H1 (cell line): ENCODE results near the gene DRD2. TPM values are rescaled to one million over a fixed set of nuclear protein-coding genes. Genes with fewer than 3 reads are reported as not detected.

Experiments used
- CTCF ChIA-PET: fragments of 300-600 bp; sonication (Branson Sonifier 250); formaldehyde crosslinking; loops from one replicate; lab custom pipeline; 2021; ENCODE audit not compliant: partially characterized antibody; lab: Charles Lee
- POLR2A ChIA-PET: fragments of 300-600 bp; sonication (Branson Sonifier 250); formaldehyde crosslinking; loops from one replicate; lab custom pipeline; 2021; ENCODE audit warnings: inconsistent platforms; ENCODE audit not compliant: partially characterized antibody; lab: Charles Lee
- DNase-seq, 2 experiments: peaks; one replicate each; pipeline versions ENCODE4 v3.0.0 to v3.0.0-alpha.2; 2010 to 2022; ENCODE audit warnings: low spot score in 2 of 2, low read depth in 1 of 2, mixed read lengths in 1 of 2
- FAIRE-seq: peaks from 2 replicates; lab custom pipeline; 2011; peaks lifted over from hg19 to GRCh38; lab: Jason Lieb, UNC
- H2AFZ ChIP-seq: 2 replicates; pipeline ENCODE4 v1.8.1; 2012; ENCODE audit warnings: low read length, inconsistent platforms
- H2AK5ac ChIP-seq: 2 replicates; pipeline ENCODE4 v1.6.1; 2013; ENCODE audit warnings: low read depth, low read length
- H2BK120ac ChIP-seq: replicated peaks from 2 replicates; pipeline ENCODE3; 2013; ENCODE audit warnings: low read depth, low read length, inconsistent platforms
- H2BK12ac ChIP-seq: 2 replicates; pipeline ENCODE4 v1.6.1; 2013; ENCODE audit warnings: low read depth, low read length
- H2BK15ac ChIP-seq: 2 replicates; pipeline ENCODE4 v1.6.1; 2013; ENCODE audit warnings: low read length
- H2BK20ac ChIP-seq: 2 replicates; pipeline ENCODE4 v1.6.1; 2013; ENCODE audit warnings: low read length
- H2BK5ac ChIP-seq: 2 replicates; pipeline ENCODE4 v1.6.1; 2013; ENCODE audit warnings: low read depth, low read length
- H3K14ac ChIP-seq: 2 replicates; pipeline ENCODE4 v1.6.1; 2013; ENCODE audit warnings: inconsistent platforms; ENCODE audit not compliant: insufficient read length
- H3K18ac ChIP-seq: 2 replicates; pipeline ENCODE4 v1.6.1; 2013; ENCODE audit warnings: low read length; ENCODE audit errors: extremely low read depth
- H3K23ac ChIP-seq: 2 replicates; pipeline ENCODE4 v1.6.1; 2013; ENCODE audit warnings: inconsistent platforms; ENCODE audit not compliant: insufficient read length
- H3K23me2 ChIP-seq: 2 replicates; pipeline ENCODE4 v1.6.1; 2013; ENCODE audit warnings: low read depth, low read length
- H3K27ac ChIP-seq: 2 replicates; pipeline ENCODE4 v1.6.1; 2011; ENCODE audit warnings: low read depth, low read length, inconsistent platforms
- H3K27me3 ChIP-seq, 4 experiments: replicated peaks in 1 of 4; 1 replicate in 1 of 4; 2 replicates in 3 of 4; pipeline versions ENCODE4 v1.6.1 to v1.8.1; 2011 to 2013; ENCODE audit warnings: low read length in 3 of 4, mild to moderate bottlenecking in 3 of 4, inconsistent platforms in 2 of 4, mixed read lengths in 2 of 4, moderate library complexity in 1 of 4; ENCODE audit not compliant: control insufficient read depth in 3 of 4, insufficient read depth in 3 of 4; ENCODE audit errors: extremely low read depth in 1 of 4
- H3K36me3 ChIP-seq, 4 experiments: 2 replicates each; pipeline versions ENCODE4 v1.6.1 to v1.8.1; 2011 to 2013; ENCODE audit warnings: mild to moderate bottlenecking in 4 of 4, low read length in 3 of 4, moderate library complexity in 2 of 4, control low read depth in 1 of 4, inconsistent platforms in 1 of 4; ENCODE audit not compliant: insufficient read depth in 4 of 4, control insufficient read depth in 2 of 4
- H3K4ac ChIP-seq: replicated peaks from 2 replicates; pipeline ENCODE3; 2013; ENCODE audit warnings: low read length, low read depth, mixed read lengths, inconsistent platforms; ENCODE audit not compliant: insufficient read length
- H3K4me1 ChIP-seq, 4 experiments: replicated peaks in 1 of 4; 1 replicate in 1 of 4; 2 replicates in 3 of 4; pipeline versions ENCODE4 v1.6.1 to v1.8.1; 2011 to 2013; ENCODE audit warnings: low read length in 3 of 4, inconsistent platforms in 2 of 4, mixed read lengths in 1 of 4; ENCODE audit not compliant: insufficient read depth in 4 of 4, control insufficient read depth in 3 of 4
- H3K4me2 ChIP-seq, 2 experiments: 2 replicates each; pipeline versions ENCODE4 v1.6.1 to v1.8.1; 2011 to 2013; ENCODE audit warnings: low read depth in 2 of 2, low read length in 2 of 2, control low read depth in 1 of 2, inconsistent platforms in 1 of 2, mild to moderate bottlenecking in 1 of 2; ENCODE audit not compliant: insufficient read depth in 1 of 2
- H3K4me3 ChIP-seq, 4 experiments: fragments of 200-600, 300-600 bp in 1 of 4; sonication (generic), shearing (Covaris generic), sonication (Bioruptor Twin) in 1 of 4; 2 replicates each; pipeline versions ENCODE4 v1.5.1 to v1.8.1; 2011 to 2016; ENCODE audit warnings: low read length in 4 of 4, low read depth in 3 of 4, control low read depth in 2 of 4, inconsistent platforms in 2 of 4, mild to moderate bottlenecking in 2 of 4, mixed read lengths in 1 of 4, moderate library complexity in 1 of 4; ENCODE audit not compliant: insufficient read depth in 2 of 4; ENCODE audit errors: extremely low read depth in 1 of 4
- H3K56ac ChIP-seq: replicated peaks from 2 replicates; pipeline ENCODE3; 2013; ENCODE audit warnings: low read depth, mild to moderate bottlenecking, mixed read lengths, low read length, inconsistent platforms; ENCODE audit not compliant: insufficient read length
- H3K79me1 ChIP-seq: 2 replicates; pipeline ENCODE4 v1.6.1; 2013; ENCODE audit warnings: low read depth, low read length, control low read depth
- H3K79me2 ChIP-seq, 2 experiments: 2 replicates each; pipeline versions ENCODE4 v1.6.1 to v1.8.1; 2012 to 2013; ENCODE audit warnings: low read length in 2 of 2, mild to moderate bottlenecking in 2 of 2, inconsistent platforms in 1 of 2; ENCODE audit not compliant: insufficient read depth in 2 of 2, control insufficient read depth in 1 of 2
- H3K9ac ChIP-seq, 4 experiments: replicated peaks in 1 of 4; 1 replicate in 1 of 4; 2 replicates in 3 of 4; pipeline versions ENCODE4 v1.6.1 to v1.8.1; 2011 to 2013; ENCODE audit warnings: low read depth in 3 of 4, low read length in 3 of 4, control low read depth in 2 of 4, mild to moderate bottlenecking in 2 of 4, moderate library complexity in 2 of 4, inconsistent platforms in 1 of 4; ENCODE audit errors: extremely low read depth in 1 of 4
- H3K9me3 ChIP-seq, 2 experiments: 2 replicates each; pipeline versions ENCODE4 v1.6.1 to v1.8.1; 2012 to 2013; ENCODE audit warnings: mild to moderate bottlenecking in 2 of 2, moderate library complexity in 2 of 2, control low read depth in 1 of 2, inconsistent platforms in 1 of 2, low read depth in 1 of 2, low read length in 1 of 2, mixed read lengths in 1 of 2; ENCODE audit not compliant: insufficient read depth in 2 of 2
- H4K20me1 ChIP-seq, 2 experiments: replicated peaks in 1 of 2; 2 replicates each; pipeline versions ENCODE3 to v1.8.1; 2011 to 2013; ENCODE audit warnings: inconsistent platforms in 2 of 2, low read length in 2 of 2, mild to moderate bottlenecking in 1 of 2; ENCODE audit not compliant: insufficient read depth in 2 of 2, control insufficient read depth in 1 of 2
- H4K5ac ChIP-seq: 2 replicates; pipeline ENCODE4 v1.6.1; 2013; ENCODE audit warnings: low read length, low read depth, mixed read lengths, inconsistent platforms; ENCODE audit not compliant: insufficient read length
- H4K8ac ChIP-seq: 2 replicates; pipeline ENCODE4 v1.8.0; 2013; ENCODE audit warnings: mild to moderate bottlenecking, moderate library complexity, low read length, inconsistent platforms; ENCODE audit not compliant: insufficient read depth; ENCODE audit errors: extremely low read depth
- H4K91ac ChIP-seq: replicated peaks from 2 replicates; pipeline ENCODE3; 2013; ENCODE audit warnings: low read length, mixed read lengths, inconsistent platforms; ENCODE audit not compliant: insufficient read length
- BRCA1 ChIP-seq: IDR thresholded peaks from 2 replicates; pipeline ENCODE4 v1.6.1; 2012; ENCODE audit warnings: low read depth, low read length, improper control_type of control experiment
- CTBP2 ChIP-seq: IDR thresholded peaks from 2 replicates; pipeline ENCODE4 v1.7.0; 2011; ENCODE audit warnings: borderline replicate concordance, mild to moderate bottlenecking, moderate library complexity, mixed read lengths, low read length; ENCODE audit not compliant: insufficient read depth, insufficient read length
- EP300 ChIP-seq, 2 experiments: IDR thresholded peaks; 1 replicate in 1 of 2; 2 replicates in 1 of 2; pipeline ENCODE4 v1.6.1; 2011 to 2012; ENCODE audit warnings: low read depth in 2 of 2, low read length in 2 of 2, mild to moderate bottlenecking in 2 of 2, borderline replicate concordance in 1 of 2, inconsistent platforms in 1 of 2, moderate library complexity in 1 of 2
- GTF2F1 ChIP-seq: IDR thresholded peaks from 2 replicates; pipeline ENCODE4 v1.6.1; 2012; ENCODE audit warnings: low read depth, low read length, improper control_type of control experiment, borderline replicate concordance
- JUN ChIP-seq: IDR thresholded peaks from 2 replicates; pipeline ENCODE4 v1.6.1; 2011; ENCODE audit warnings: low read depth, mild to moderate bottlenecking, improper control_type of control experiment, low read length
- JUND ChIP-seq: IDR thresholded peaks from 2 replicates; pipeline ENCODE4 v1.6.1; 2011; ENCODE audit warnings: mild to moderate bottlenecking, improper control_type of control experiment, low read length
- NANOG ChIP-seq: IDR thresholded peaks from 2 replicates; pipeline ENCODE4 v1.6.1; 2011; ENCODE audit warnings: low read length, low read depth, mild to moderate bottlenecking, inconsistent platforms; ENCODE audit not compliant: insufficient read depth, poor library complexity, severe bottlenecking
- PHF8 ChIP-seq: fragments of 200-600 bp; sonication (generic); conservative IDR thresholded peaks from 2 replicates; pipeline ENCODE4 v1.7.1; 2012; ENCODE audit warnings: low read depth, mild to moderate bottlenecking, inconsistent platforms, low read length, moderate library complexity
- RXRA ChIP-seq: IDR thresholded peaks from 2 replicates; pipeline ENCODE4 v1.6.1; 2011; ENCODE audit warnings: low read depth, mild to moderate bottlenecking, low read length, moderate library complexity; ENCODE audit not compliant: insufficient read depth
- SAP30 ChIP-seq: fragments of 300-600 bp; sonication (generic); IDR thresholded peaks from 2 replicates; pipeline ENCODE4 v1.7.1; 2012; ENCODE audit warnings: low read length, moderate library complexity, mild to moderate bottlenecking, inconsistent platforms; ENCODE audit not compliant: insufficient read depth, insufficient replicate concordance
- SP4 ChIP-seq: IDR thresholded peaks from 2 replicates; pipeline ENCODE4 v1.6.1; 2012; ENCODE audit warnings: low read length, inconsistent platforms
- TBP ChIP-seq: IDR thresholded peaks from 2 replicates; pipeline ENCODE4 v1.6.1; 2011; ENCODE audit warnings: low read depth, low read length, improper control_type of control experiment
- WGBS, 2 experiments: shearing (Covaris generic) in 1 of 2; methylation state at CpG; one replicate each; pipeline versions ENCODE4 v1.1.6 to v1.1.7; 2013 to 2015; ENCODE audit warnings: low lambda C conversion rate in 2 of 2, mixed read lengths in 2 of 2, inconsistent platforms in 1 of 2, low coverage in 1 of 2, missing lambda C conversion rate in 1 of 2; ENCODE audit not compliant: insufficient replicate concordance in 2 of 2, insufficient coverage in 1 of 2, insufficient read length in 1 of 2; ENCODE audit errors: extremely low coverage in 1 of 2, missing lambda C conversion rate in 1 of 2; 5-methylcytosine and 5-hydroxymethylcytosine counted together
- polyA plus RNA-seq, 7 experiments: library from polyadenylated mRNA; depleted of rRNA in 3 of 7; stranded (reverse) in 5 of 7; unstranded in 2 of 7; fragments of >200 nt in 5 of 7; fragments of 200-250 nt in 2 of 7; gene quantifications; 1 replicate in 5 of 7; 2 replicates in 1 of 7; 4 replicates in 1 of 7; pipeline versions ENCODE4 v1.2.1 to v1.2.3, GENCODE V29; 2011 to 2013; ENCODE audit warnings: missing spikeins in 2 of 7, mixed read lengths in 2 of 7
- total RNA-seq: library from RNA; stranded (reverse); fragmentation: NEBNext Ultra II Directional; extraction: Animal tissue kit (Norgen Biotek cat#: 25700); gene quantifications from 2 replicates; pipeline ENCODE4 v1.2.1, GENCODE V29; 2021
- TF ChIP-seq, protein P1 (sequence below): IDR thresholded peaks from 2 replicates; pipeline ENCODE4 v1.6.1; 2012; ENCODE audit warnings: inconsistent platforms

Gene DRD2
- total and polyA plus RNA-seq, 2 of the 8 experiments (the other 6 are each of a cell fraction or from before 2014, with no cell fraction given): 0.26 to 0.41 TPM

GRCh38 chr11:113519989-113520613, 44.9 kb upstream of the DRD2 start:
- Histone ChIP-seq H3K27ac (no peak overlapping the region), H3K14ac (no peak overlapping the region), H3K4me2 (no peak overlapping the region), H3K23ac (no peak overlapping the region), H2AK5ac (no peak overlapping the region), H2BK15ac (no peak overlapping the region), H3K36me3 (no peaks in the 10 kb centered on the region), H2BK12ac (no peak overlapping the region), H2BK5ac (no peak overlapping the region), H4K91ac (no peak overlapping the region), H3K9ac (no peak overlapping the region), H3K27me3 (no peaks in the 10 kb centered on the region), H3K79me2 (no peaks in the 10 kb centered on the region), H4K5ac (no peak overlapping the region), H4K8ac (no peak overlapping the region), H4K20me1 (no peaks in the 10 kb centered on the region), H3K23me2 (no peaks in the 10 kb centered on the region), H3K4me3 (no peak overlapping the region), H3K4me1 (peaks cover 0 to 3% (median 0%) of the 10 kb centered on the region in 4 experiments; a peak in 1 of 7 replicates), H3K56ac (no peak overlapping the region), H2AFZ (no peak overlapping the region), H3K4ac (no peak overlapping the region), H3K79me1 (no peaks in the 10 kb centered on the region), H2BK20ac (no peak overlapping the region), H2BK120ac (no peak overlapping the region), H3K18ac (no peak overlapping the region), H3K9me3 (peaks cover 0 to 6% of the 10 kb centered on the region in 2 experiments; a peak in 1 of 4 replicates)
- FAIRE-seq (no peak), DNase-seq (no peak)
- ChIA-PET POLR2A (no interaction called here), CTCF (interaction anchor here (0.6 to 4.4 kb wide), 8 partner anchors 10 to 214 kb away, joined by 3 to 34 read pairs (median 4); no protein-coding TSS in a partner anchor)
- WGBS, 2 experiments: 91% methylated on average over 4 of the region's 4 CpGs; no CpG with 5 or more reads in 1 of the 2 experiments
- TF ChIP-seq RXRA (no peak), JUND (no peak), JUN (no peak), SP4 (no peak), SAP30 (no peak), EP300 (IDR thresholded peaks at IDR 0.05; ENCODE audit: borderline replicate concordance in 1 of 2, low read depth in 2 of 2, low read length in 2 of 2) (no peak), BRCA1 (no peak), GTF2F1 (no peak), TBP (no peak), PHF8 (no peak), NANOG (no peak), CTBP2 (no peak)
- TF ChIP-seq, protein P1, sequence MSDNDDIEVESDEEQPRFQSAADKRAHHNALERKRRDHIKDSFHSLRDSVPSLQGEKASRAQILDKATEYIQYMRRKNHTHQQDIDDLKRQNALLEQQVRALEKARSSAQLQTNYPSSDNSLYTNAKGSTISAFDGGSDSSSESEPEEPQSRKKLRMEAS: no peak
